Effector memory CD4-positive, alpha-beta T cell (primary cell): ENCODE measurements around the gene CDK6.

Source experiments
- DNase-seq, 3 donors: peaks; one replicate each; pipeline ENCODE4 v3.0.0-alpha.2; 2020
- H3K27ac ChIP-seq: 2 replicates; pipeline ENCODE4 v1.7.0; 2013; ENCODE audit warnings: mild to moderate bottlenecking, low read length, moderate library complexity; ENCODE audit not compliant: insufficient read depth, poor library complexity, severe bottlenecking
- H3K27me3 ChIP-seq: replicated peaks from 2 replicates; pipeline ENCODE4 v1.7.0; 2013; ENCODE audit warnings: mild to moderate bottlenecking, low read length; ENCODE audit not compliant: insufficient read depth, control insufficient read depth, poor library complexity, severe bottlenecking
- H3K36me3 ChIP-seq: 2 replicates; pipeline ENCODE4 v1.7.0; 2013; ENCODE audit warnings: mild to moderate bottlenecking, low read length, moderate library complexity; ENCODE audit not compliant: control insufficient read depth, insufficient read depth
- H3K4me1 ChIP-seq: 2 replicates; pipeline ENCODE4 v1.7.0; 2013; ENCODE audit warnings: low read length, mild to moderate bottlenecking; ENCODE audit not compliant: control insufficient read depth, insufficient read depth, poor library complexity, severe bottlenecking
- H3K4me3 ChIP-seq: 2 replicates; pipeline ENCODE4 v1.7.0; 2013; ENCODE audit warnings: low read length, low read depth, mild to moderate bottlenecking; ENCODE audit not compliant: insufficient read depth, poor library complexity, severe bottlenecking
- H3K9me3 ChIP-seq: 2 replicates; pipeline ENCODE4 v1.7.0; 2013; ENCODE audit warnings: mild to moderate bottlenecking, low read length, moderate library complexity; ENCODE audit not compliant: control insufficient read depth

CDK6 gene

DNA sequence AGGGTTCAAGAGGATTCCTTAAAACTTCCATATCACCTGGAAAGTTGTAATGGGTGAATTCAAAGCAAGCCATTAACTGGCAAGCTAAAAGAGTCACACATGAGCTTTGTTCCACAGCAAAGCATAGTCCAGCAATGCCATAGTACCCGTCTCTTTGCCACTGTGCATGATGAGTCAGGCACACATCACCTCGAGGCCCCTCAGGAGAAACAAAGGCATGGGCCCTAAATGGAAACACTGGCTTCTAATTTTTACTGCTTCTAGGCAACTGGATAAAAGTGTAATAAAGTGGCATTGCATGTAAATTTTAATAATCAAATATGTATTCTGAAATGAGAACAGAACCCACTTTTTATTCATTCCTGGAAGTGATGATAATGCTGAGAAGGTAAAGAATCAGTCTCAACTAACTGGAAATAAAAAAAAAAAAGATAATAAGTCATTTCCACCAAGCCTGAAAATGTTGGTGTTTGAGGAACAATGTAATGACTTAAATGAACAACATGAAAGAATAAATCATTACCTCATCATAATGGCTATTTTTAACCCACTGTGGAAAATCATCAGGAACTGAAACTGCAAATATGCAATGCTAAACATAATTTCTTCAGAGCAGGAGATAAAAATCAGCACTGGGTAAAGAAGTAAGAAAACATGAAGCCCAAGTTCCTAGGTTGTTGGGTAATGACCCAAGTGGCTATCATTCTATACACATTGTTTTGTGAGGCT lies 104.9 kb downstream of the CDK6 start:
- Histone ChIP-seq H3K36me3 (no peaks in the 10 kb centered on the region), H3K27me3 (no peaks in the 10 kb centered on the region), H3K9me3 (no peaks in the 10 kb centered on the region), H3K4me1 (no peaks in the 10 kb centered on the region), H3K4me3 (no peak overlapping the region), H3K27ac (no peak overlapping the region)
- no peak for DNase-seq

DNA sequence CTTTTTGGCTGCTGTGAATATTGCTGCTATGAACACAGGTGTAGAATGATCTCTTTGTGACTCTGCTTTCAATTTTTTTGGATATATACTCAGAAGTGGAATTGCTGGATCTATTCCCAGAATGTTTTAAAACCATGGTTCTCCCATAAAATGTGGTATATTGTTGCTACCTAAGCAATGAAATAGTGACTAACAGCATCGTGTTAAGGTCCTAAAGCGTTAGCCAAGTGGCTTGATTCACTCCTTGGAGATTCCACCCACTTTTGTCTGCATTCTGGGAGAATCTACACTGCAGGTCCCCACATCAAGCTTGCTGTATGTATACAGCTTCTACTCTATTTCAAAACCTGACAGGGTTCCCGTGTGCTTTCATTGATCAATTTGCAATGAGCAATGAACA lies 105.6 kb downstream of the CDK6 start:
- Histone ChIP-seq H3K4me3 (no peak overlapping the region), H3K27ac (no peak overlapping the region)

DNA sequence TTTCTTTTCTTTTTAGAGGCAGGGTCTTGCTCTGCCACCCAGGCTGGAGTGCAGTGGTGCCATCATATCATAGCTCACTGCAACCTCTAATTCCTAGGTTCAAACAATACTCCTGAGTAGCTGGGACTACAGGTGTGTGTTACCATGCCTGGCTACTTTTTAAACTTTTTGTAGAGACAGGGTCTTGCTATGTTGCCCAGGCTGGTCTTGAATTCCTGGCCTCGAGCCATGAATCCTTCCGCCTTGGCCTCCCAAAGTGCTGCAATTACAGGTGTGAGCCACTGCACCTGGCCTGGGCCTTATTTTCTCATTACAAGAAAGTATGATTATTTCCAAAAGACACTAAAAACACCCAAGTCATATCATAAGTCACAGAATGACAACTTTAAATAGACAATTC lies 106.6 kb downstream of the CDK6 start:
- no peak for DNase-seq
- H3K27ac ChIP-seq = no peak overlapping the region
- no peaks in the 10 kb centered on the region for H3K9me3 ChIP-seq
- H3K36me3 ChIP-seq = peaks cover 9% of the 10 kb centered on the region
- no peaks in the 10 kb centered on the region for H3K27me3 ChIP-seq
- no peaks in the 10 kb centered on the region for H3K4me1 ChIP-seq
- no peak overlapping the region for H3K4me3 ChIP-seq

More for the DNA sequence above, 105.6 kb downstream of the CDK6 start:
- Histone ChIP-seq H3K9me3 (no peaks in the 10 kb centered on the region), H3K4me1 (no peaks in the 10 kb centered on the region), H3K27me3 (no peaks in the 10 kb centered on the region), H3K36me3 (peaks cover 2% of the 10 kb centered on the region)
- DNase-seq = no peak

DNA sequence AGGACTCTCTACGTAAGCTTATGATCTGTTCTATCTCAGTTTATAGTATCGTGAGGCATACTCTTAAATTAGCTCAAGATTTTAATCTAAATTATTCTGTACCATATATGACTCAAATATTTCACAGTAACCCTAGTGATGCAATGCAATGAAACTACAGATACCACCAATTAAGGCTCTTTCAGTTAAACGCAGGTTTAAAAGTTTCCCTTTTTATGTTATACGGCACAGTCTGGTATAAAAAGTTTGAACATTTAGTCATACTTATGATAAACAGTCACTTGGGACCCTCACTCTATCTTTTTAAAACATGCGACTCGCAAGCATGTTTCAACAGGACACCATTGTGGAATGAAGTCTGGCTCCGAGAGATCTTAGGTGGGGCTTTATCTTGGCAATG lies 107.2 kb downstream of the CDK6 start:
- Histone ChIP-seq H3K9me3 (no peaks in the 10 kb centered on the region), H3K27ac (no peak overlapping the region), H3K4me3 (no peak overlapping the region), H3K36me3 (peaks cover 9% of the 10 kb centered on the region), H3K27me3 (no peaks in the 10 kb centered on the region), H3K4me1 (no peaks in the 10 kb centered on the region)
- no peak for DNase-seq

DNA sequence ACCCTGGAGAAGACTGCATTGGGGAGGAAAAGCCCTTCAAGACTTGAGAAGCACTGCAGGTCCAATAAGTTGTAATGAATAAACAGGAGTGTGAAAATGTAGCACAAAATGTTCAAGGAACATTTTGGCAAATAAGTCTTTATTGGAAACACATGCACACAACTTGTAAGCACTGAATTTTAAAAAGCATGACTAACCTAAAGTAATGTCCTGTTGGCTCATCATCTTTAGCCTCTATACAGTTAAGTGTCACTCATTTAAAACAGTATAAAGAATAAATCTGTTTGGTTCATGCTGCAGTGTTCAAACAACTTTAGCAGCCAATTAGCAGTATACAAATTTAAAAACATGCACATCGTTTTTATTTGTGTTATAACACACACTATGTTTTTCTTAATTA lies 108.6 kb downstream of the CDK6 start:
- H3K9me3 ChIP-seq = no peaks in the 10 kb centered on the region
- no peak overlapping the region for H3K4me3 ChIP-seq
- H3K27me3 ChIP-seq = no peaks in the 10 kb centered on the region
- H3K27ac ChIP-seq = no peak overlapping the region
- H3K36me3 ChIP-seq = peaks cover 9% of the 10 kb centered on the region
- DNase-seq = no peak
- H3K4me1 ChIP-seq = no peaks in the 10 kb centered on the region

DNA sequence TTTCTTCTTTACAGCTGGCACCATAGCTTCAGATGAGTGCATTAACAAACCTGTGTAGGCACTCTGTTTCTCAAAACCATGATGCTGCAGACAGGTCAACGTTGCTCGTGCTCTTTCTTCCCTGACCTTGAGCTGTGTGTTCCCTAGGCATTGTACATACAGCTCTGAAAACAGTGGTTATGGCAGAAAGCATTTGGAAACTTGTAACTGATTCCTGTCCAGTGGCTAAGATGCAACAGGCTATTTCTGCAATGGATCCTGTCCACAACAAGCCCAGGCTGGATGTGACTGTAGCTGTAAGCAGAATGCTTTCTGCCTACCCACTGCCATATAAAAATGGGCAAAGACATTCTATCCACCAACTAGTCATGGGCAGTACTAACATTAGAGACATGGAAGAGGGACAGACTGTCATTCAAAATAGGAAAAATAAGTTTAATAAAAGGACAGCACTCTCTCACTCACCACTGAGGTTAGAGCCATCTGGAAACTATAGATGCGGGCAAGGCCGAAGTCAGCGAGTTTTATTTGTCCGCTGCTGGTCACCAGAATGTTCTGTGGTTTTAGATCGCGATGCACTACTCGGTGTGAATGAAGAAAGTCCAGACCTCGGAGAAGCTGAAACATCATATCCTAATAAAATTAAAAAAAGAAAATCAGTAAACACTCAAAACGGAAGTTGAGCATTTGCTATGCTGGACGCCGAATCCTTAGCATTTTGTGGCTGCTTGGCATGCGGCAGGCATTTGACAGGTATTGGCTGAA lies 111.0 kb downstream of the CDK6 start:
- Histone ChIP-seq H3K4me1 (no peaks in the 10 kb centered on the region), H3K27ac (no peak overlapping the region)

DNA sequence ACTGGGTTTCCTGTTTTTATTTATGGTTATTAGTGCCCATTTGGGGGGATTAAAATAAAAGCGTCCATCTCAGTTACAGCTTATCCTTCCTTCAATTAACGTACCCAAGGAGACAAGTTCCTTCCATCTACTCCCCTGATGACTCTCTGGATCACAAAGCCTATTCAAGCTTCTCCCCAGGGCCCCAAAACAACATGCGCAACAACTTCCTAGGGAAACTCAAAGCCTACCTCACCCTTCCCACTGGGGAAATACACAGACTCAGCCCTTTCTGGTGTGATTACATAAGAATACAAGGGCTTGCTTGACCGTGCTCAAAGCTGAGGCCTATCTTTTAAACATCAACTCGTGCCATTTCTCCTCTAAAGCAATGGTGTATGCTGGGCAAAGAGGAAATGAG lies 112.4 kb downstream of the CDK6 start:
- no peak for DNase-seq
- Histone ChIP-seq H3K4me3 (no peak overlapping the region), H3K27ac (no peak overlapping the region), H3K9me3 (no peaks in the 10 kb centered on the region), H3K36me3 (peaks cover 9% of the 10 kb centered on the region), H3K4me1 (peaks cover under 1% of the 10 kb centered on the region), H3K27me3 (no peaks in the 10 kb centered on the region)

More for the DNA sequence above, 111.0 kb downstream of the CDK6 start:
- DNase-seq = no peak
- Histone ChIP-seq H3K27me3 (no peaks in the 10 kb centered on the region), H3K36me3 (peaks cover 9% of the 10 kb centered on the region), H3K9me3 (no peaks in the 10 kb centered on the region), H3K4me3 (no peak overlapping the region)

DNA sequence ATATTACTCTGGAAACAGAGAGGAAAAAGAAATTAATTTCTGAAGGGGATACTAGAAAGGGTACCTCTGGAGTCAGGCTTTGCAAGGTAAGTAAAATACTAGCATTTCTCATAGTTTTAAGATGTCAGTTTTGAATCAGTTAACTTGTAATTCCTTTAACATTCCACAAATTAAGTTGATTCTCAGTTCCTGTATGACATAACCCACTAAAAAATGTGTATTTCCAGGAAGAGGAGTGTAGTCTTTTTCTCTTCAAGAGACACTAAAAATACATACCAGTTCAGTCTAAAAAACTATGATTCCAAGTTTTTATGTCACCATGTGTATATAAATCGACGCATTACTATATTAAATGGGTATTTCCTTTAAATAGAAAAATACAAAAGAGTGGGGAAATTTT lies 113.2 kb downstream of the CDK6 start:
- Histone ChIP-seq H3K27me3 (no peaks in the 10 kb centered on the region), H3K27ac (no peak overlapping the region), H3K4me1 (peaks cover 8% of the 10 kb centered on the region), H3K4me3 (no peak overlapping the region), H3K9me3 (no peaks in the 10 kb centered on the region), H3K36me3 (peaks cover 9% of the 10 kb centered on the region)
- no peak for DNase-seq

DNA sequence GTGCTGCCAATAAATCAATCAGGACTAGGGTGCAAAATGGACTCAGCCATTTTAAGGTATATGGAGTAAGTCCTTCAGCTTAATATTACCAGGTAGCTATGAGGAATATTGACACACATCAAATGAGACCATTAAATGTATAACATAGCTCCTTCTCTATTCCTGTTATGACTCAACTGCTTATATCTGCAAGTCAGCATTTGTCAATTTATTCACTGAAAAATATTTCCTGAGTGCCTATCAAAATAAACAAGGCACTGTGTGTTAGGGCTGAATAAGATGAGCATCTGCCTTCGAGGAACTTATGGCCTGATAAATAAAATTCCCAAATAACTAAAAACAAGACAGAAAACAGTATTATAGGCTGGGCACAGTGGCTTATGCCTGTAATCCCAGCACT lies 113.8 kb downstream of the CDK6 start:
- Histone ChIP-seq H3K27me3 (no peaks in the 10 kb centered on the region), H3K9me3 (no peaks in the 10 kb centered on the region), H3K4me3 (no peak overlapping the region), H3K36me3 (peaks cover 9% of the 10 kb centered on the region), H3K27ac (no peak overlapping the region), H3K4me1 (peaks cover 9% of the 10 kb centered on the region)
- no peak for DNase-seq

DNA sequence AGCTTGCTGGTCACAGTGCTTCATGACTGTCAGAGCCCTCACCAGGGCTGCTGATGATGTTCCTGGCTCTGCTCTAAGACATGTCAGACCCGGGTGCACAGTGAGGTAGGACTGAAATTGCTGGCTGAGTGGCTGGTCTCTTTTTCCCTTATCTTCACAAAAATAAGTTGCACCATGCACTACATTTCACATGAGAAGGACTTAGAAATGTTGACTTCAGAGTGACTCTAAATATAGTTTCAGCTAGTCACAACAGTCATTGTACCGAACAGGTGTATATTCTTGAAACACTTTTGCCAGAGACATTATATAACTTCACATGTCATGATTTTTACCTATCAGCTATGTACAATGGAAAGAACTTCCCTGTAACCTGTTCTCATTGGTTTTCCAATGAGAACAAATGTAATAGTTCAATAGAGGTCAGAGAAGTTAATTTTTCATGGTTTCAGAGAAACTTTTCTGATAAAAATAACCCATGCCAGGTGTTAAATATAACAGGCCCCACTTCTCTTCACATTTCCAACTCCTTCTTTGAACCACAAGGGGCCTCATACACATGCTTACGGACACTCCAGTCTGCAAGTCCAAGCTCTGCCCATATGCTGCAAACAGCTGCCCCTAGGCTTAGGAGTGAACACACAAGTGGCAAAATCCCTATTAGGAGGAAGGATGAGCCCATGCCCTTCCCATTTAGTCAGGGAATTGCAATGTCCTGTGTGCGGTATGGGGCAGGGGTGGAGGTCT lies 115.6 kb downstream of the CDK6 start:
- H3K4me3 ChIP-seq = no peak overlapping the region
- H3K27ac ChIP-seq = no peak overlapping the region
- H3K9me3 ChIP-seq = no peaks in the 10 kb centered on the region
- H3K27me3 ChIP-seq = no peaks in the 10 kb centered on the region
- H3K4me1 ChIP-seq = peaks cover 9% of the 10 kb centered on the region
- peaks cover 7% of the 10 kb centered on the region for H3K36me3 ChIP-seq
- no peak for DNase-seq
